Endothelial cell of umbilical vein (primary cell): ENCODE data around the gene MTG1. TPM values are rescaled to one million over a fixed set of nuclear protein-coding genes. Genes with fewer than 3 reads are reported as not detected.

ENCODE experiments used
- BruUV-seq: library from RNA; stranded (reverse); fragments of 400-500 nt; replicated peaks from 2 replicates; lab custom pipeline; 2021; lab: Mats Ljungman, UMichigan
- CTCF ChIA-PET: fragments of 300-600, 350-600 bp; sonication (Branson Sonifier 250); formaldehyde crosslinking; loops from one replicate; lab custom pipeline; 2021; ENCODE audit warnings: antibody characterized with exemption, inconsistent platforms; lab: Charles Lee
- POLR2A ChIA-PET: fragments of 300-600, 350-600 bp; sonication (Branson Sonifier 250); formaldehyde crosslinking; loops from one replicate; lab custom pipeline; 2021; ENCODE audit warnings: antibody characterized with exemption, inconsistent platforms; lab: Charles Lee
- DNase-seq: peaks from one replicate; pipeline ENCODE4 v3.0.0-alpha.2; 2011; ENCODE audit warnings: low read depth, low spot score
- FAIRE-seq: peaks from 2 replicates; lab custom pipeline; 2011; peaks lifted over from hg19 to GRCh38; lab: Jason Lieb, UNC
- H2AFZ ChIP-seq: 2 replicates; pipeline ENCODE4 v1.6.0; 2012; ENCODE audit warnings: low read depth, low read length, control low read depth, inconsistent platforms
- H3K27ac ChIP-seq: 2 replicates; pipeline ENCODE4 v1.5.1; 2011; ENCODE audit warnings: low read depth, mild to moderate bottlenecking, control low read depth, low read length, moderate library complexity; ENCODE audit not compliant: insufficient read depth
- H3K27me3 ChIP-seq, 2 experiments: 2 replicates each; pipeline versions ENCODE4 v1.6.0 to v1.6.1; 2011; ENCODE audit warnings: low read length in 2 of 2, mixed read lengths in 1 of 2; ENCODE audit not compliant: control insufficient read depth in 2 of 2, insufficient read depth in 2 of 2
- H3K36me3 ChIP-seq, 2 experiments: 2 replicates in 1 of 2; 3 replicates in 1 of 2; pipeline ENCODE4 v1.5.1; 2011; ENCODE audit warnings: low read length in 2 of 2, mild to moderate bottlenecking in 1 of 2, moderate library complexity in 1 of 2; ENCODE audit not compliant: control insufficient read depth in 2 of 2, insufficient read depth in 2 of 2; ENCODE audit errors: extremely low read depth in 1 of 2
- H3K4me1 ChIP-seq: 3 replicates; pipeline ENCODE4 v1.5.1; 2011; ENCODE audit warnings: mild to moderate bottlenecking, low read length; ENCODE audit not compliant: control insufficient read depth, insufficient read depth; ENCODE audit errors: extremely low read depth
- H3K4me2 ChIP-seq: 2 replicates; pipeline ENCODE4 v1.6.1; 2011; ENCODE audit warnings: low read length, control low read depth, mixed read lengths; ENCODE audit not compliant: insufficient read depth
- H3K4me3 ChIP-seq, 3 experiments: fragments of 200-600 bp in 1 of 3; sonication (generic), shearing (Covaris generic) in 1 of 3; replicated peaks in 1 of 3; 2 replicates each; pipeline ENCODE4 v1.5.1; 2011 to 2016; ENCODE audit warnings: control low read depth in 3 of 3, low read length in 3 of 3, mild to moderate bottlenecking in 2 of 3, inconsistent platforms in 1 of 3, low read depth in 1 of 3, moderate library complexity in 1 of 3; ENCODE audit not compliant: insufficient read depth in 1 of 3
- H3K79me2 ChIP-seq: 2 replicates; pipeline ENCODE4 v1.6.0; 2012; ENCODE audit warnings: low read length, inconsistent platforms; ENCODE audit not compliant: control insufficient read depth, insufficient read depth
- H3K9ac ChIP-seq: replicated peaks from 2 replicates; pipeline ENCODE3; 2011; ENCODE audit warnings: low read length, control low read depth; ENCODE audit not compliant: insufficient read depth; ENCODE audit errors: extremely low read depth
- H3K9me1 ChIP-seq: replicated peaks from 3 replicates; pipeline ENCODE4 v1.6.0; 2011; ENCODE audit warnings: mild to moderate bottlenecking, low read length; ENCODE audit not compliant: control insufficient read depth, insufficient read depth; ENCODE audit errors: extremely low read depth
- H3K9me3 ChIP-seq: replicated peaks from 2 replicates; pipeline ENCODE4 v1.5.1; 2012; ENCODE audit warnings: low read length, inconsistent platforms; ENCODE audit not compliant: control insufficient read depth, insufficient read depth
- H4K20me1 ChIP-seq: replicated peaks from 2 replicates; pipeline ENCODE3; 2011; ENCODE audit warnings: mild to moderate bottlenecking, low read length; ENCODE audit not compliant: control insufficient read depth, insufficient read depth; ENCODE audit errors: extremely low read depth
- CTCF ChIP-seq, 2 donors: IDR thresholded peaks; 1 replicate in 1 of 2; 2 replicates in 1 of 2; pipeline ENCODE4 v1.5.1; 2011; ENCODE audit warnings: low read length in 2 of 2, mild to moderate bottlenecking in 2 of 2, moderate library complexity in 2 of 2, control low read depth in 1 of 2, inconsistent platforms in 1 of 2, low read depth in 1 of 2; ENCODE audit not compliant: insufficient read depth in 1 of 2; ENCODE audit errors: extremely low read depth in 1 of 2
- EZH2 ChIP-seq: IDR thresholded peaks from 2 replicates; pipeline ENCODE4 v1.6.1; 2012; ENCODE audit warnings: borderline replicate concordance, low read depth, mild to moderate bottlenecking, moderate library complexity, low read length, inconsistent platforms; ENCODE audit not compliant: severe bottlenecking
- FOS ChIP-seq: IDR thresholded peaks from 2 replicates; pipeline ENCODE4 v1.6.1; 2011; ENCODE audit warnings: mild to moderate bottlenecking, low read length, moderate library complexity, borderline replicate concordance; ENCODE audit not compliant: insufficient read depth
- GATA2 ChIP-seq: IDR thresholded peaks from 2 replicates; pipeline ENCODE4 v1.7.0; 2011; ENCODE audit warnings: low read depth, mild to moderate bottlenecking, moderate library complexity, mixed read lengths, low read length; ENCODE audit not compliant: insufficient read length, insufficient read depth
- JUN ChIP-seq: IDR thresholded peaks from 2 replicates; pipeline ENCODE4 v1.6.1; 2011; ENCODE audit warnings: borderline replicate concordance, low read depth; ENCODE audit not compliant: insufficient read length, insufficient read depth
- MAX ChIP-seq: IDR thresholded peaks from 2 replicates; pipeline ENCODE4 v1.6.1; 2011; ENCODE audit not compliant: insufficient read depth, insufficient read length
- MYC ChIP-seq: IDR thresholded peaks from one replicate; pipeline ENCODE4 v1.6.1; 2011; ENCODE audit warnings: mild to moderate bottlenecking, low read depth, low read length
- POLR2A ChIP-seq: IDR thresholded peaks from 2 replicates; pipeline ENCODE4 v1.6.1; 2012; ENCODE audit warnings: low read depth, mild to moderate bottlenecking, control low read depth, low read length
- POLR2AphosphoS5 ChIP-seq: IDR thresholded peaks from 2 replicates; pipeline ENCODE4 v1.6.1; 2012; ENCODE audit warnings: low read depth, mild to moderate bottlenecking, control low read depth, low read length, moderate library complexity; ENCODE audit not compliant: insufficient read depth
- dilution Hi-C: fragments of 300-500 bp; cut with MboI; formaldehyde crosslinking; loops from one replicate; pipeline ENCODE4 v1.15.0; 2019; ENCODE audit warnings: low sequenced_read_pairs; ENCODE audit not compliant: extremely low pct_ligation_motif_present
- intact Hi-C: fragments of 100-400 bp; cut with micrococcal nuclease; formaldehyde crosslinking; loops from one replicate; pipeline ENCODE4 v1.10.0; 2022
- polyA plus RNA-seq, 4 experiments: library from polyadenylated mRNA; depleted of rRNA in 3 of 4; stranded (reverse) in 3 of 4; unstranded in 1 of 4; fragments of >200 nt; gene quantifications; 2 replicates each; pipeline versions ENCODE4 v1.2.1 to v1.2.3, GENCODE V29; 2011 to 2012; ENCODE audit warnings: missing spikeins in 1 of 4
- total RNA-seq: library from RNA; stranded (reverse); gene quantifications from 2 replicates; pipeline ENCODE4 v1.2.3, GENCODE V29; 2021

Gene MTG1
- total and polyA plus RNA-seq, 2 donors (not counting 3 experiments of a cell fraction or from before 2014, with no cell fraction given): 66.5 to 91.6 TPM

GRCh38 chr10:133420028-133420427, 26.1 kb downstream of the MTG1 start:
- Histone ChIP-seq H2AFZ (no peak overlapping the region), H3K4me2 (no peak overlapping the region), H3K9ac (no peak overlapping the region), H3K36me3 (peaks cover 4 to 13% of the 10 kb centered on the region in 2 experiments), H3K27me3 (peaks cover 8 to 9% of the 10 kb centered on the region in 2 experiments), H3K4me3 (no peak overlapping the region), H3K9me3 (no peaks in the 10 kb centered on the region), H3K9me1 (no peaks in the 10 kb centered on the region), H3K27ac (no peak overlapping the region), H3K4me1 (no peaks in the 10 kb centered on the region), H4K20me1 (no peaks in the 10 kb centered on the region), H3K79me2 (peaks cover 3% of the 10 kb centered on the region)
- no TSS peak for BruUV-seq
- POLR2A ChIA-PET: no interaction called here
- dilution Hi-C loops: no loop called here
- intact Hi-C loops: no loop called here
- no peak for FAIRE-seq
- CTCF ChIA-PET: interaction anchor here (0.9 to 1.2 kb wide), 2 partner anchors 19 to 90 kb away, joined by 3 to 4 read pairs; no protein-coding TSS in a partner anchor
- TF ChIP-seq JUN: no peak
- TF ChIP-seq CTCF (IDR thresholded peaks at IDR 0.05; ENCODE audit: extremely low read depth in 1 of 2, insufficient read depth in 1 of 2, low read depth in 1 of 2, low read length in 2 of 2): no peak
- no peak for TF ChIP-seq GATA2
- no peak for TF ChIP-seq MYC
- no peak for TF ChIP-seq FOS
- TF ChIP-seq POLR2AphosphoS5: no peak
- TF ChIP-seq POLR2A: no peak
- TF ChIP-seq EZH2: no peak
- no peak for TF ChIP-seq MAX
- no peak for DNase-seq
